AG09309 (cell line): ENCODE measurements around the gene GRIK3.

Experiments
- DNase-seq: peaks from one replicate; pipeline ENCODE4 v3.0.0-alpha.2; 2010; ENCODE audit warnings: low read depth
- H3K4me3 ChIP-seq: 2 replicates; pipeline ENCODE4 v1.5.1; 2011; ENCODE audit warnings: mild to moderate bottlenecking, low read depth, low read length, moderate library complexity; ENCODE audit not compliant: control insufficient read depth
- CTCF ChIP-seq: IDR thresholded peaks from 2 replicates; pipeline ENCODE4 v1.5.1; 2011; ENCODE audit warnings: mild to moderate bottlenecking, low read depth, low read length, inconsistent platforms; ENCODE audit not compliant: insufficient read depth, control insufficient read depth; ENCODE audit errors: missing control alignments

GRIK3 gene

GRCh38 chr1:36981126-36981525 is 53.2 kb downstream of the GRIK3 start:
- no peak overlapping the region for H3K4me3 ChIP-seq
- no peak for DNase-seq
- TF ChIP-seq CTCF = no peak

GRCh38 chr1:36977731-36978406 is 56.4 kb downstream of the GRIK3 start:
- no peak overlapping the region for H3K4me3 ChIP-seq
- no peak for DNase-seq
- no peak for TF ChIP-seq CTCF

GRCh38 chr1:36975642-36976041 is 58.7 kb downstream of the GRIK3 start:
- DNase-seq = no peak
- no peak for TF ChIP-seq CTCF
- H3K4me3 ChIP-seq = no peak overlapping the region

- no peak overlapping the region for H3K4me3 ChIP-seq
- no peak for DNase-seq
- TF ChIP-seq CTCF = no peak
Measured at GRCh38 chr1:36973056-36973455, 61.3 kb downstream of the GRIK3 start.

GRCh38 chr1:36971852-36972618 is 62.3 kb downstream of the GRIK3 start:
- no peak for DNase-seq
- TF ChIP-seq CTCF = no peak
- no peak overlapping the region for H3K4me3 ChIP-seq

GRCh38 chr1:36968730-36969129 is 65.6 kb downstream of the GRIK3 start:
- no peak for TF ChIP-seq CTCF
- H3K4me3 ChIP-seq = no peak overlapping the region
- DNase-seq = no peak
